HL-60 (cell line): ENCODE results near the gene AHR.
"Not testable (repeated sequence)": the region's sequence is repeated elsewhere in the genome, so short reads cannot be mapped to it uniquely, and the experiment has no call there.

Experiments used
- DNase-seq, 2 experiments: peaks; one replicate each; pipeline ENCODE4 v3.0.0-alpha.2; 2010 to 2020; ENCODE audit warnings: low read depth in 1 of 2, low spot score in 1 of 2
- H3K27ac ChIP-seq: fragments of 250-450 bp; sonication (Bioruptor Pico); replicated peaks from 2 replicates; pipeline ENCODE4 v1.5.1; 2020; ENCODE audit warnings: mild to moderate bottlenecking, moderate library complexity
- H3K27me3 ChIP-seq: fragments of 250-450 bp; sonication (Bioruptor Pico); 2 replicates; pipeline ENCODE4 v1.5.1; 2021; ENCODE audit warnings: mild to moderate bottlenecking, moderate library complexity; ENCODE audit not compliant: insufficient read depth, poor library complexity, severe bottlenecking
- H3K4me3 ChIP-seq: replicated peaks from 2 replicates; pipeline ENCODE4 v1.5.1; 2011; ENCODE audit warnings: mild to moderate bottlenecking, control low read depth, low read length; ENCODE audit not compliant: insufficient read depth
- GABPA ChIP-seq: IDR thresholded peaks from 2 replicates; pipeline ENCODE4 v1.6.1; 2012; ENCODE audit warnings: low read depth
- POLR2AphosphoS5 ChIP-seq: IDR thresholded peaks from 2 replicates; pipeline ENCODE4 v1.6.1; 2012; ENCODE audit warnings: low read depth
- SPI1 ChIP-seq: IDR thresholded peaks from 2 replicates; pipeline ENCODE4 v1.6.1; 2012; ENCODE audit warnings: low read depth, mild to moderate bottlenecking, borderline replicate concordance
- TF ChIP-seq, protein P1 (sequence below): IDR thresholded peaks from one replicate; pipeline ENCODE4 v1.5.1; 2011; ENCODE audit warnings: low read length, control low read depth, inconsistent platforms; ENCODE audit not compliant: insufficient read depth
- TF ChIP-seq, protein P2 (sequence below): IDR thresholded peaks from 2 replicates; pipeline ENCODE4 v1.6.1; 2012; ENCODE audit warnings: low read depth; ENCODE audit not compliant: insufficient replicate concordance

AHR gene

DNA sequence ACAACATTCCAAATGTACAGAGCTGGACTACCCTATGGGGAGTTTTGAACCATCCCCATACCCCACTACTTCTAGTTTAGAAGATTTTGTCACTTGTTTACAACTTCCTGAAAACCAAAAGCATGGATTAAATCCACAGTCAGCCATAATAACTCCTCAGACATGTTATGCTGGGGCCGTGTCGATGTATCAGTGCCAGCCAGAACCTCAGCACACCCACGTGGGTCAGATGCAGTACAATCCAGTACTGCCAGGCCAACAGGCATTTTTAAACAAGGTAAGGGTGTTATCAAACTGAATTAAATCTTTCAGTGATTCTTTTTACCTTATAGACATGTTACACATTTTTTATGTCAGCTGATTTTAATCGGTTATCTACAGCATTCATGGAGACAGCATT, 41.5 kb downstream of the AHR start:
- Histone ChIP-seq H3K27ac (no peak overlapping the region), H3K27me3 (no peaks in the 10 kb centered on the region), H3K4me3 (no peak overlapping the region)
- DNase-seq: no peak
- TF ChIP-seq GABPA: no peak
- no peak for TF ChIP-seq SPI1
- no peak for TF ChIP-seq POLR2AphosphoS5
- TF ChIP-seq, protein P1, sequence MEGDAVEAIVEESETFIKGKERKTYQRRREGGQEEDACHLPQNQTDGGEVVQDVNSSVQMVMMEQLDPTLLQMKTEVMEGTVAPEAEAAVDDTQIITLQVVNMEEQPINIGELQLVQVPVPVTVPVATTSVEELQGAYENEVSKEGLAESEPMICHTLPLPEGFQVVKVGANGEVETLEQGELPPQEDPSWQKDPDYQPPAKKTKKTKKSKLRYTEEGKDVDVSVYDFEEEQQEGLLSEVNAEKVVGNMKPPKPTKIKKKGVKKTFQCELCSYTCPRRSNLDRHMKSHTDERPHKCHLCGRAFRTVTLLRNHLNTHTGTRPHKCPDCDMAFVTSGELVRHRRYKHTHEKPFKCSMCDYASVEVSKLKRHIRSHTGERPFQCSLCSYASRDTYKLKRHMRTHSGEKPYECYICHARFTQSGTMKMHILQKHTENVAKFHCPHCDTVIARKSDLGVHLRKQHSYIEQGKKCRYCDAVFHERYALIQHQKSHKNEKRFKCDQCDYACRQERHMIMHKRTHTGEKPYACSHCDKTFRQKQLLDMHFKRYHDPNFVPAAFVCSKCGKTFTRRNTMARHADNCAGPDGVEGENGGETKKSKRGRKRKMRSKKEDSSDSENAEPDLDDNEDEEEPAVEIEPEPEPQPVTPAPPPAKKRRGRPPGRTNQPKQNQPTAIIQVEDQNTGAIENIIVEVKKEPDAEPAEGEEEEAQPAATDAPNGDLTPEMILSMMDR: no peak
- TF ChIP-seq, protein P2, sequence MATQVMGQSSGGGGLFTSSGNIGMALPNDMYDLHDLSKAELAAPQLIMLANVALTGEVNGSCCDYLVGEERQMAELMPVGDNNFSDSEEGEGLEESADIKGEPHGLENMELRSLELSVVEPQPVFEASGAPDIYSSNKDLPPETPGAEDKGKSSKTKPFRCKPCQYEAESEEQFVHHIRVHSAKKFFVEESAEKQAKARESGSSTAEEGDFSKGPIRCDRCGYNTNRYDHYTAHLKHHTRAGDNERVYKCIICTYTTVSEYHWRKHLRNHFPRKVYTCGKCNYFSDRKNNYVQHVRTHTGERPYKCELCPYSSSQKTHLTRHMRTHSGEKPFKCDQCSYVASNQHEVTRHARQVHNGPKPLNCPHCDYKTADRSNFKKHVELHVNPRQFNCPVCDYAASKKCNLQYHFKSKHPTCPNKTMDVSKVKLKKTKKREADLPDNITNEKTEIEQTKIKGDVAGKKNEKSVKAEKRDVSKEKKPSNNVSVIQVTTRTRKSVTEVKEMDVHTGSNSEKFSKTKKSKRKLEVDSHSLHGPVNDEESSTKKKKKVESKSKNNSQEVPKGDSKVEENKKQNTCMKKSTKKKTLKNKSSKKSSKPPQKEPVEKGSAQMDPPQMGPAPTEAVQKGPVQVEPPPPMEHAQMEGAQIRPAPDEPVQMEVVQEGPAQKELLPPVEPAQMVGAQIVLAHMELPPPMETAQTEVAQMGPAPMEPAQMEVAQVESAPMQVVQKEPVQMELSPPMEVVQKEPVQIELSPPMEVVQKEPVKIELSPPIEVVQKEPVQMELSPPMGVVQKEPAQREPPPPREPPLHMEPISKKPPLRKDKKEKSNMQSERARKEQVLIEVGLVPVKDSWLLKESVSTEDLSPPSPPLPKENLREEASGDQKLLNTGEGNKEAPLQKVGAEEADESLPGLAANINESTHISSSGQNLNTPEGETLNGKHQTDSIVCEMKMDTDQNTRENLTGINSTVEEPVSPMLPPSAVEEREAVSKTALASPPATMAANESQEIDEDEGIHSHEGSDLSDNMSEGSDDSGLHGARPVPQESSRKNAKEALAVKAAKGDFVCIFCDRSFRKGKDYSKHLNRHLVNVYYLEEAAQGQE: no peak

DNA sequence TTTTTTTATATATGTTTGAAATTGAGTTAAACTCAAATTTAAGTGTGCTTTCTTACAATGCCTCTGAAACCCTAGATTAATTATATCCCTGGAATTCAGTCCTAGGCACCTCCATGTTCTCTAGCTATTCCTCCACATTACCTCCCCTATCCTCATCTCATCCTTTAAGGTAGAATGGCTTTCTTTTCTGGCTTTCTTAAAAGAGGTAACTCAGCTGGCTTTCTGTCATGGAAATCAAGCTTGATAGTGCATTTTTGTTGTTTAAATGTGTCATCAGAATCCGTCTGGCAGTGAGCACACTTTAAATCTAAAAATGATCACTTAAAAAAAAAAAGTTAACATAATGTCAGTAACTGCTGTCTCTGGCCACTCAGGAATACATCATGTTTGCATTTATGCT, 42.2 kb downstream of the AHR start:
- no peak for DNase-seq
- Histone ChIP-seq H3K27me3 (no peaks in the 10 kb centered on the region), H3K4me3 (no peak overlapping the region), H3K27ac (no peak overlapping the region)
- no peak for TF ChIP-seq GABPA
- TF ChIP-seq, protein P2: no peak
- no peak for TF ChIP-seq SPI1
- TF ChIP-seq POLR2AphosphoS5: no peak
- TF ChIP-seq, protein P1: no peak

DNA sequence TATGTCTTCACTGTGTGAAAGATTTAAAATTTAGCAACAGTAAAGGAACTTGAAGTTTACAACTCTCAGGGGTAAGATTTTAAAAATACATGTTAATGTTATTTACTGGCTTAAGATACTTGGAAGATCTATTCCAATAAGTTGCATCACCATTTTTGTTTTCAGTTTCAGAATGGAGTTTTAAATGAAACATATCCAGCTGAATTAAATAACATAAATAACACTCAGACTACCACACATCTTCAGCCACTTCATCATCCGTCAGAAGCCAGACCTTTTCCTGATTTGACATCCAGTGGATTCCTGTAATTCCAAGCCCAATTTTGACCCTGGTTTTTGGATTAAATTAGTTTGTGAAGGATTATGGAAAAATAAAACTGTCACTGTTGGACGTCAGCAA, 44.3 kb downstream of the AHR start:
- no peak overlapping the region for H3K27ac ChIP-seq
- TF ChIP-seq, protein P2: no peak
- TF ChIP-seq POLR2AphosphoS5: no peak
- no peaks in the 10 kb centered on the region for H3K27me3 ChIP-seq
- no peak for DNase-seq
- no peak overlapping the region for H3K4me3 ChIP-seq

DNA sequence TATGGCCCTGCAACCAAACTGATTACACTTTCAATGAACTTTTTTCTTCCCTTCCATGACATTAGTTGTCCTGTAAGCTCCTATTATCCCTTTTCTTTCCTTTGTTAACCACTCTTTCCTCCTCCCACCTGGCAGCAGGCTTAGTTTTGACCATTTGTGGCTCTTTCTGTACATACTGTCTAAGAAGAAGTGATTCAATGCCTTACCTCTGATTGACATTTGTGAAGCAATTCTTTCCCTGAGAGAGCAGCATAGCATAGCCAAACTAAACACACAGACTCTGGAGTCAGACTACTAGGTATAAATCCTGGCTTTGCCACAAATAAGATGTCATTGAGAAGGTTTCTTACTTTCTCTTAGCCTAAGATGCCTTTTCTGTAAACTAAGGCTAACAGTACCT, 48.9 kb downstream of the AHR start:
- no peaks in the 10 kb centered on the region for H3K27me3 ChIP-seq
- H3K27ac ChIP-seq: no peak overlapping the region
- DNase-seq: no peak
- TF ChIP-seq, protein P1: no peak
- TF ChIP-seq GABPA: no peak
- no peak for TF ChIP-seq SPI1
- TF ChIP-seq POLR2AphosphoS5: no peak
- TF ChIP-seq, protein P2: no peak
- H3K4me3 ChIP-seq: no peak overlapping the region

DNA sequence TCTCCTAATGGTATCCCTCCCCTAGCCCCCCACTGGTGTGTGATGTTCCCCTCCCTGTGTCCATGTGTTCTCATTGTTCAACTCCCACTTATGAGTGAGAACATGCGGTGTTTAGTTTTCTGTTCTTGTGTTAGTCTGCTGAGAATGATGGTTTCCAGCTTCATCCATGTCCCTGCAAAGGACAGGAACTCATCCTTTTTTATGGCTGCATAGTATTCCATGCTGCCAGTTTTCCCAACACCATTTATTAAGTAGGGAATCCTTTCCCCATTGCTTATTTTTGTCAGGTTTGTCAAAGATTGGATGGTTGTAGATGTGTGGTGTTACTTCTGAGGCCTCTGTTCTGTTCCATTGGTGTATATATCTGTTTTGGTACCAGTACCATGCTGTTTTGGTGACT, 50.5 kb downstream of the AHR start:
- not testable (repeated sequence) for DNase-seq, H3K4me3 ChIP-seq, H3K27ac ChIP-seq, H3K27me3 ChIP-seq
